PFSK-1 (cell line): ENCODE measurements around the gene KCNQ1.

Experiments used
- POLR2AphosphoS5 ChIP-seq: IDR thresholded peaks from 2 replicates; pipeline ENCODE4 v1.6.1; 2012; ENCODE audit warnings: low read depth, mild to moderate bottlenecking, control low read depth, low read length, moderate library complexity
- REST ChIP-seq, 2 experiments: IDR thresholded peaks; 2 replicates each; pipeline versions ENCODE4 v1.6.1 to v1.8.0; 2011 to 2012; ENCODE audit warnings: low read depth in 2 of 2, low read length in 2 of 2, control low read depth in 1 of 2, inconsistent platforms in 1 of 2, mild to moderate bottlenecking in 1 of 2, moderate library complexity in 1 of 2; ENCODE audit not compliant: insufficient read depth in 1 of 2
- SIN3A ChIP-seq: IDR thresholded peaks from 2 replicates; pipeline ENCODE4 v1.6.1; 2012; ENCODE audit warnings: mild to moderate bottlenecking, low read length, moderate library complexity, borderline replicate concordance; ENCODE audit not compliant: insufficient read depth
- TAF1 ChIP-seq: IDR thresholded peaks from 2 replicates; pipeline ENCODE4 v1.6.1; 2012; ENCODE audit warnings: low read length, control low read depth, borderline replicate concordance; ENCODE audit not compliant: insufficient read depth

- TF ChIP-seq POLR2AphosphoS5 (no peak), TAF1 (no peak), REST (IDR thresholded peaks at IDR 0.05; ENCODE audit: insufficient read depth in 1 of 2, low read depth in 2 of 2, low read length in 2 of 2) (no peak), SIN3A (no peak)
These were observed 439.4 kb downstream of the KCNQ1 start for GRCh38 chr11:2883979-2884815.
